Right lobe of liver (tissue), 4 donors: ENCODE measurements around the gene KIRREL2.

ENCODE experiments used
- POLR2A ChIP-seq: fragments of 450-650 bp; IDR thresholded peaks from one replicate; pipeline ENCODE4 v1.6.1; 2017; ENCODE audit warnings: antibody characterized with exemption, mild to moderate bottlenecking
- TF ChIP-seq, protein P1 (sequence below), 4 donors: fragments of 200-600 bp in 3 of 4; fragments of 450-650 bp in 1 of 4; IDR thresholded peaks; one replicate each; pipeline versions ENCODE4 v1.5.1 to v1.8.0; 2016 to 2022; ENCODE audit warnings: antibody characterized with exemption in 4 of 4, mild to moderate bottlenecking in 2 of 4
- donor health status: DM: no; HTN: no; CAD: no.
- donor health status: DM: no; HTN: no; CAD: no.
- donor health status: DM: no; HTN: yes; CAD: no.

DNA sequence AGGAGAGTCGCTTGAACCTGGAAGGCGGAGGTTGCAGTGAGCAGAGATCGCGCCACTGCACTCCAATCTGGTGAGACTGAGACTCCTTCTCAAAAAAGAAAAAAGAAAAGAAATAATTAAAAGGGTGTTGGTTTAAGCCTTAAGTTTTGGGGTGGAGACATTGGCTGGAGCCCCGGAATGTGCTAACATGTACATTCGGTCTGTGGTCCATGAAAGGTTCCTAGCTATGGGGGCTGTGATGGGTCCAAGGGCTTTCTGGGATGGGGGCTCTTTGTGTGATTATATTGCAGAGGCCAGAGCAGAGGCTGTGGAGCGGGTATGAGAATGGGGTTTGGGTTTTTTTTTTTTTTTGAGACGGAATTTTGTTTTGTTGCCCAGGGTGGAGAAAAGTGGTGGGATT is 29.2 kb downstream of the KIRREL2 start:
- no peak for TF ChIP-seq POLR2A
- TF ChIP-seq, protein P1, sequence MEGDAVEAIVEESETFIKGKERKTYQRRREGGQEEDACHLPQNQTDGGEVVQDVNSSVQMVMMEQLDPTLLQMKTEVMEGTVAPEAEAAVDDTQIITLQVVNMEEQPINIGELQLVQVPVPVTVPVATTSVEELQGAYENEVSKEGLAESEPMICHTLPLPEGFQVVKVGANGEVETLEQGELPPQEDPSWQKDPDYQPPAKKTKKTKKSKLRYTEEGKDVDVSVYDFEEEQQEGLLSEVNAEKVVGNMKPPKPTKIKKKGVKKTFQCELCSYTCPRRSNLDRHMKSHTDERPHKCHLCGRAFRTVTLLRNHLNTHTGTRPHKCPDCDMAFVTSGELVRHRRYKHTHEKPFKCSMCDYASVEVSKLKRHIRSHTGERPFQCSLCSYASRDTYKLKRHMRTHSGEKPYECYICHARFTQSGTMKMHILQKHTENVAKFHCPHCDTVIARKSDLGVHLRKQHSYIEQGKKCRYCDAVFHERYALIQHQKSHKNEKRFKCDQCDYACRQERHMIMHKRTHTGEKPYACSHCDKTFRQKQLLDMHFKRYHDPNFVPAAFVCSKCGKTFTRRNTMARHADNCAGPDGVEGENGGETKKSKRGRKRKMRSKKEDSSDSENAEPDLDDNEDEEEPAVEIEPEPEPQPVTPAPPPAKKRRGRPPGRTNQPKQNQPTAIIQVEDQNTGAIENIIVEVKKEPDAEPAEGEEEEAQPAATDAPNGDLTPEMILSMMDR (IDR thresholded peaks at IDR 0.05) = no peak
